IPS-15b (cell line): Measurements from ENCODE around the gene ALS2CL.

Experiments used
- H3K27me3 ChIP-seq: one replicate; pipeline ENCODE4 v1.6.1; 2013; ENCODE audit warnings: low read length; ENCODE audit not compliant: control insufficient read depth, insufficient read depth
- H3K36me3 ChIP-seq: one replicate; pipeline ENCODE4 v1.6.1; 2013; ENCODE audit warnings: low read length; ENCODE audit not compliant: control insufficient read depth, insufficient read depth
- H3K4me1 ChIP-seq: one replicate; pipeline ENCODE4 v1.6.1; 2013; ENCODE audit warnings: mild to moderate bottlenecking, low read length; ENCODE audit not compliant: control insufficient read depth, insufficient read depth
- H3K4me3 ChIP-seq: one replicate; pipeline ENCODE4 v1.5.1; 2013; ENCODE audit warnings: low read depth, low read length
- H3K9ac ChIP-seq: one replicate; pipeline ENCODE4 v1.6.1; 2013; ENCODE audit warnings: low read depth, mild to moderate bottlenecking, low read length
- H3K9me3 ChIP-seq: one replicate; pipeline ENCODE4 v1.6.1; 2013; ENCODE audit warnings: mild to moderate bottlenecking, low read length; ENCODE audit not compliant: control insufficient read depth, insufficient read depth

The ALS2CL gene

GRCh38 chr3:46655271-46655670, 38.2 kb downstream of the ALS2CL start:
- no peaks in the 10 kb centered on the region for H3K9me3 ChIP-seq
- H3K36me3 ChIP-seq = no peaks in the 10 kb centered on the region
- no peak overlapping the region for H3K9ac ChIP-seq
- peaks cover 16% of the 10 kb centered on the region for H3K4me1 ChIP-seq
- H3K4me3 ChIP-seq = no peak overlapping the region
- no peaks in the 10 kb centered on the region for H3K27me3 ChIP-seq

DNA sequence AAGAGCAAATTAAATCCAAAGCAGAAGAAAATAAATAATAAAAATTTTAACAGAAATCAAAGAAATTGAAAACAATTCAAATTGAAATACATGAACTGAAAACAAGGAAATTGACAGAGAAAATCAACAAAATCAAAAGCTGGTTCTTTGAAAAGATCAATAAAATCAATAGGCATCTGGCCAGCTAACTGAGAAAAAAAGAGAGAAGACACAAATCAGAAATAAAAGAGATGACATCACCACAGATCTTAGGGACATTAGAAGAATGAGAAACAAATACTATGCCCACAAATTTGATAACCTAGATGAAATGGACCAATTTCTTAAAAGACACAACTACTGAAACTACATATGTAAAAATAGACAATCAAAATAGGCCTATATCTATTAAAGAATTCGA, 42.4 kb downstream of the ALS2CL start:
- H3K36me3 ChIP-seq = no peaks in the 10 kb centered on the region
- no peaks in the 10 kb centered on the region for H3K27me3 ChIP-seq
- no peak overlapping the region for H3K4me3 ChIP-seq
- peaks cover 5% of the 10 kb centered on the region for H3K4me1 ChIP-seq
- no peak overlapping the region for H3K9ac ChIP-seq
- H3K9me3 ChIP-seq = no peaks in the 10 kb centered on the region

DNA sequence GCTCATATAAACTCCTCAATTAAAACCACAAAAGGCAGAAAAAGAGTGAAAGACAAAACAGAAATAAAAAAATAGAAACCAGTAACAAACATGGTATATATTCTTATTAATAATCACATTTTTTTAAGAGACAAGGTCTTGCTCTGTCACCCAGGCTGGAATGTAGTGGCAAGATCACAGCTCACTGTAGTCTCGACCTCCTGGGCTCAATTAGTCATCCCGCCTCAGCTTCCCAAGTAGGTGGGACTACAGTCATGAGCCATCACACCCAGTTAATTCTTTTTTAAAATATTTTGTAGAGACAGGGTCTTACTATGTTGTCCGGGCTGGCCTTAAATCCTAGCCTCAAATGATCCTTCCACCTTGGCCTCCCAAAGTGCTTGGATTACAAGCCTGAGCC, 44.0 kb downstream of the ALS2CL start:
- Histone ChIP-seq H3K27me3 (no peaks in the 10 kb centered on the region), H3K9me3 (no peaks in the 10 kb centered on the region), H3K4me1 (peaks cover 4% of the 10 kb centered on the region)

GRCh38 chr3:46648096-46648495, 45.4 kb downstream of the ALS2CL start:
- Histone ChIP-seq H3K4me1 (no peaks in the 10 kb centered on the region), H3K9ac (no peak overlapping the region), H3K4me3 (no peak overlapping the region), H3K36me3 (no peaks in the 10 kb centered on the region), H3K9me3 (no peaks in the 10 kb centered on the region), H3K27me3 (no peaks in the 10 kb centered on the region)

More for the DNA sequence above, 44.0 kb downstream of the ALS2CL start:
- H3K4me3 ChIP-seq = no peak overlapping the region
- no peaks in the 10 kb centered on the region for H3K36me3 ChIP-seq
- no peak overlapping the region for H3K9ac ChIP-seq

DNA sequence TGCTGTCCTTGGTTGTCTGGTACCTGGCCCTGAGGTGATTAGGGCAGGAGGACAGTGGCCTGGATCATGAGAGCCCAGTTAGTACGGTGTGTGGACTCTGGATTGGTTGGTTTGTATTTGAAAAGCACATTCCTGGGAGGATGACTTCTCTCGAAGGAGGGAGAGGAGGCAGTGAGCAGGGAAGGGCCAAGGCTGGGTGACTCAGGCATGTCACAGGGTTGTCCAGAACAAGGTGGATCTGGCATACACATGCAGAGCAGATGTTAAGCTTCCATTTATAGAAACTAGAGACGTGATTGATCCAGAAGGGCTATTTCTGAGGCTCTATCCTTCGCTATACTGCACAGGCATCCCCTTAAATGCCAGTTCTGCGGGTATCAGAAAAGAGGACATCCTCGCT, 46.8 kb downstream of the ALS2CL start:
- Histone ChIP-seq H3K27me3 (no peaks in the 10 kb centered on the region), H3K36me3 (no peaks in the 10 kb centered on the region)

DNA sequence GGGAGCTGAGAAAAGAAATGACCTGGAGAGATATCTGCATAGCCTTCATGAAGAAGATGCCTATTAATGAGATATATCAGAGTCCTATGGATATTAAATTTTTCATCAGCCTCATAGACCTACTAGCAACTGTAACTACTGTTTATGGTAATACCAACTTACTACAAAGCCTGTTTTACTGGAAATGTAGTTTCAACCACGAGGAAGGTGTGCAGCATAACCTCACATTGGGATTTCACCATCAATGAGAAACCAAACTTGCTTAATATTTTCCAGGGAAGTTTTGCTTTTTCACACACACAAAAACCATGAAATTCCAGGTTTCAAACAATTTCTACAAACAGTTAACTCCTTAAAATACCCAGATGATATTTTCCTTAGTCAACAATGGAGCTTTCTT, 49.8 kb downstream of the ALS2CL start:
- Histone ChIP-seq H3K9ac (no peak overlapping the region), H3K36me3 (no peaks in the 10 kb centered on the region), H3K4me1 (no peaks in the 10 kb centered on the region), H3K9me3 (no peaks in the 10 kb centered on the region), H3K27me3 (no peaks in the 10 kb centered on the region), H3K4me3 (no peak overlapping the region)

More for the DNA sequence above, 46.8 kb downstream of the ALS2CL start:
- no peaks in the 10 kb centered on the region for H3K4me1 ChIP-seq
- H3K9me3 ChIP-seq = no peaks in the 10 kb centered on the region
- no peak overlapping the region for H3K4me3 ChIP-seq
- no peak overlapping the region for H3K9ac ChIP-seq

DNA sequence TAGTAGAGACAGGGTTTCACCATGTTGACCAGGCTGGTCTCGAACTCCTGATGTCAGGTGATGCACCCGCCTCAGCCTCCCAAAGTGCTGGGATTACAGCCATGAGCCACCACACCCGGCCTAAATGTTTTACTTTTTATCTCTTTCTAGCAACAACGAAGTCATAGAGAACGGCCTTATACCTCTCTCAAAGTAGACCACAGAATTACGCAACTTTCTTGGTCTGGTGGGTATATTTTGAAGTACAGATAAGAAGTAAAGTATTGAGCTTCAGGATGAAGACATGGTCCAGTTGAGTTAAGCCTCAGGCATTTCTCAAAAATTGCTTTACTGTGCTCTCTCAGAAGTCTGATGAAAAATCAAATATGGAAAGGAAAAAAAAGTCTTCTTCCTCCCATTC, 50.5 kb downstream of the ALS2CL start:
- Histone ChIP-seq H3K36me3 (no peaks in the 10 kb centered on the region), H3K4me3 (no peak overlapping the region), H3K27me3 (no peaks in the 10 kb centered on the region), H3K4me1 (no peaks in the 10 kb centered on the region), H3K9me3 (no peaks in the 10 kb centered on the region), H3K9ac (no peak overlapping the region)

DNA sequence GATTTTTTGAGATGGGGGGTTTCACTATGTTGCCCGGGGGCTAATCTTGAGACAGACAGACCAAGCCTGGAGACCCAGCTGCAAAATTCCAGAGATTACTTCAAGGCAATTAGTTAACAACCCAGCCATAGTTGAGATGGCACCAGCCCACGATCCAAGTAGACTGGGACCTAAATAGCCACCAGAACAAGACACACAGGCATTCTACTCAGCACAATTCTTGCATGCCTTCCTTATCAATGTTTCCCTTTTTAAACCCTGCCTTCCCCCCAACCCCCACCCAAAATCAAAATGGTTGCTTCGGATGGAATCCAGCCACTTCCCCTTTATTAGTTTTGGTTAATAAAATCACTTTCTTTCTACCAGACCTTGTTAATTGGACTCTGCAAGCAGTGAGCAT, 52.6 kb downstream of the ALS2CL start:
- H3K9me3 ChIP-seq = no peaks in the 10 kb centered on the region
- no peak overlapping the region for H3K4me3 ChIP-seq
- H3K4me1 ChIP-seq = no peaks in the 10 kb centered on the region
- no peaks in the 10 kb centered on the region for H3K36me3 ChIP-seq
- no peaks in the 10 kb centered on the region for H3K27me3 ChIP-seq
- H3K9ac ChIP-seq = no peak overlapping the region

GRCh38 chr3:46639221-46639620, 54.3 kb downstream of the ALS2CL start:
- H3K27me3 ChIP-seq = no peaks in the 10 kb centered on the region

DNA sequence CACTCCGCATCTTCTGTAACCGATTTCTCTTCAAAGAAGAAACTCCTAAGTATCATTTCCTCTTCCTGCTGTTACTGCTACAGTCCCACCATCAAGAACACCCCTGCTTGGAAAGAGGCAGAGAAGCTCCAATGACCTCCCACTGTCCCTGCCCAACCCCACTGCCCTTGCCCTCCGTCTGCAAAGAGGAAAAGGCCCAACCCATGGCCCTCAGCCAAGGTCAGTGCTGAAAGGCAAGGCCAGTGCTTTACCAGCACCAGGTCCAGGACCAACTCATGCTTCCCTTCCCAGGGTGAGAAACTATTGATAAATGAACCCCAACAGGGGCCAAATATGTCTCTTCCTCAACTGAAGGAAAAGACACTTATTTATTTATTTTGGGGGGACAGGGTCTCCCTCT, 58.6 kb downstream of the ALS2CL start:
- H3K27me3 ChIP-seq = no peaks in the 10 kb centered on the region
- H3K9ac ChIP-seq = no peak overlapping the region
- H3K9me3 ChIP-seq = no peaks in the 10 kb centered on the region
- no peak overlapping the region for H3K4me3 ChIP-seq
- H3K4me1 ChIP-seq = no peaks in the 10 kb centered on the region
- H3K36me3 ChIP-seq = no peaks in the 10 kb centered on the region

More at GRCh38 chr3:46639221-46639620, 54.3 kb downstream of the ALS2CL start:
- no peak overlapping the region for H3K4me3 ChIP-seq
- H3K36me3 ChIP-seq = no peaks in the 10 kb centered on the region
- H3K9ac ChIP-seq = no peak overlapping the region
- no peaks in the 10 kb centered on the region for H3K9me3 ChIP-seq
- H3K4me1 ChIP-seq = no peaks in the 10 kb centered on the region

DNA sequence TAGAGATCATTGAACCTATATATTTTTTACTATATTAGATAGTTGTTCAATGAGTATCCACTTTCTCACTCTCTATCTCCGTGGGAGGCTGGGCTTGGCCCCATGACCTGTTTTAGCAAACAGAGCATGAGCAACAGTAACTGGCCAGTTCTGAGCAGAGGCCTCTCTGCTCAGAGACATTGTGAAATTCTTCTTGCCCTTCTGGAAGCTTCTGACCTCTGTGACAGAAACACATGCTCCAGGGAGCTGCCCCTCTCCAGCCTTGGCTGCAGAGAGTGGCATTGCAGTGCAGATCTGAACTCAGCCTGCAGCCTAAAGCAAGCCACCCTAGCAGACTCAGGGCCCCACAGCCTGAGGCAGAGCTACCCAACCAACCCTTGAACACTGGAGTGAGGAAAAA, 60.7 kb downstream of the ALS2CL start:
- Histone ChIP-seq H3K9ac (no peak overlapping the region), H3K4me1 (peaks cover 11% of the 10 kb centered on the region), H3K9me3 (no peaks in the 10 kb centered on the region), H3K27me3 (no peaks in the 10 kb centered on the region), H3K4me3 (no peak overlapping the region), H3K36me3 (no peaks in the 10 kb centered on the region)

DNA sequence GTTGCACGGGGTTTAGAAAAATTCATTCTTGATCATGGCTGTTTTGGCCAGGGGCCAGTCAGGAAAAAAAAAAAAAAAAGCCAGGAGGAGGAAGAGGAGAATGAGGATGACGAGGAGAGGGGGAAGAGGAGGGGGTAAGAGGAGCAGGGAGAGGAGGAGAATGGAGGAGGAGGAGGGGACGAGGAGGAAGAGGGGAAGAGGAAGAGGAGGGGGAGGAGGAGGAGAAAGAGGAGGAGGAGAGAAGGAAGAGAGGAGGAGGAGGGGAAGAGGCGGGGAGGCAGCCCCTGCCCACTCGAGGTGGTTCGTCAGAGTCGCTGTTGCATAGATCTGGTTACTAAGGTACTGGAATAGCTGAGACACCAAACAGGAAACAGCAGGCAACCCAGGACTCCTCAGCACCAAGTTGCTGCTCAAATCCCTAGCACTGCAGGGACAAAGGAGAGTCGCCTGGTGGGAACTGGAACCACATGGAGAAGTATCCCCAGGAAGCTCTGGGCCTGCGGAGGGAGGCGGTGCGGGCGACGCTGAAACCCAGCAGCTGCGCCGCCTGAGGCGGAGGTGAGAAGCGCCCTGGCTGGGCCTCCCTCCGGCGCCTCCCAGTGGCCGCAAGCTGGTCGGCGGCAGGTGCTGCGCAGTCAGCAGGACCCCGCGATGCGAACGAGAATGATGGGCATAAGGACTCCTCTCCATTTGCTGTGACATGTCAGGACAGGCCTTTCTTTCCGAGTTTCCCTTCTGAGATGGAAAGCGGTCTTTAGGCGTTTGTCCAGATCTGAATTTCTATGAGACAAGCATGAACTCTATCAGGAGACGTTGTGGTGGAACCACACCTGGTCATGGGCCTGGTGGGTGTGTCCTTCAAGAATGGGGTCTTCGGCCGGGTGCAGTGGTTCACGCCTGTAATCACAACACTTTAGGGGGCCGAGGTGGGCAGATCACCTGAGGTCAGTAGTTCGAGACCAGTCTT, 63.6 kb downstream of the ALS2CL start:
- H3K9me3 ChIP-seq = no peaks in the 10 kb centered on the region
- H3K27me3 ChIP-seq = no peaks in the 10 kb centered on the region
- peak overlapping the region; percentile 48 for H3K4me3 ChIP-seq
- H3K4me1 ChIP-seq = peaks cover 11% of the 10 kb centered on the region
- H3K9ac ChIP-seq = peak overlapping the region; percentile 66
- H3K36me3 ChIP-seq = no peaks in the 10 kb centered on the region
